ENCODE data around the gene MAP4K4.

DNA sequence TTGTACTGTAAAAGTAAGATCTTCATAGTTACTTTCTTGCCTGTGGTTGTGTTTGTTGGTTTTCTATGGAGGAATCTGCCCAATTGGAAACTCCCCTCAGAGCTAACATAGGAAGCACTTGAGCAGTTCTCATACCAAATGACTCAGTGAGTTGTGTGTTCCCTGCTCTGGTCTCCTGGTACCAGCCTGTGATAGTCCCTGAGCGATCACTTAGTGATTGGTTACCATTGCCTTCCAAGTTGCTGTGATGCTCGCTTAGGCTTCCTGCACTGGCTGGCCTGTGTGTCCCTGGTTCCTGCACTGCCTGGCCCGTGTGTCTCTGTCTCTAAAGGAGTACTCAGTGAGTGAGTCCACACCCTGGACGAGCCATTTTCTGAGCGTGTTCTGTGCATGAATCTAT, 133.0 kb downstream of the MAP4K4 start:
- TF ChIP-seq EZH2phosphoT487 (IDR thresholded peaks at IDR 0.05; ENCODE audit: insufficient read depth, low read depth): no peak
- no peak for TF ChIP-seq EZH2 (IDR thresholded peaks at IDR 0.05; ENCODE audit: insufficient read depth, poor library complexity, severe bottlenecking)

All from GM23248 (cell line).